Hepatocyte (in vitro differentiated cells): ENCODE results near the gene OSBP2.

Experiments
- EZH2phosphoT487 ChIP-seq: fragments of 200-600 bp; sonication (generic); IDR thresholded peaks from one replicate; pipeline ENCODE4 v1.6.1; 2018; ENCODE audit warnings: antibody characterized with exemption, mild to moderate bottlenecking, low read depth, moderate library complexity; ENCODE audit not compliant: unreplicated experiment, severe bottlenecking
- TF ChIP-seq, protein P1 (sequence below): fragments of 200-600 bp; sonication (generic); IDR thresholded peaks from 2 replicates; pipeline ENCODE4 v1.5.1; 2016; ENCODE audit warnings: antibody characterized with exemption, mild to moderate bottlenecking; ENCODE audit not compliant: poor library complexity

DNA sequence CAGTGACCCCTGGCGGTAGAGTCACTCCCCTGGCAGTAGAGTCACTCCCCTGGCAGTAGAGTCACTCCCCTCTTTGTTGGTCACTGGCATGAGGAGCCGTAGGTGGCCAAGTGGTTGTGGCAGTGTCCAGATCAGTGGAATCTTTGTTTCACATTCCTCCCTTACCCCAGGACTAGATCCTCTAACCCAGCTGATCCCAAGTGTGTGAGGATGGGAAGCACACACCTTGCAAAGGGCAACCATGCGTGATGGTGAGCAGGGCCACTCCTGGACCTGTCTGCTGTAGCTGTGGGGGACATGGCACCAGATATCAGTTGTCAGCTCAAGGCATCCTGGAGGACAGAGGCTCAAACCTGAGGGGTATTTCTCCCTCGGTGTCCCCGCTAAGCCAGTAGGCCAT is 37.8 kb downstream of the OSBP2 start:
- TF ChIP-seq, protein P1, sequence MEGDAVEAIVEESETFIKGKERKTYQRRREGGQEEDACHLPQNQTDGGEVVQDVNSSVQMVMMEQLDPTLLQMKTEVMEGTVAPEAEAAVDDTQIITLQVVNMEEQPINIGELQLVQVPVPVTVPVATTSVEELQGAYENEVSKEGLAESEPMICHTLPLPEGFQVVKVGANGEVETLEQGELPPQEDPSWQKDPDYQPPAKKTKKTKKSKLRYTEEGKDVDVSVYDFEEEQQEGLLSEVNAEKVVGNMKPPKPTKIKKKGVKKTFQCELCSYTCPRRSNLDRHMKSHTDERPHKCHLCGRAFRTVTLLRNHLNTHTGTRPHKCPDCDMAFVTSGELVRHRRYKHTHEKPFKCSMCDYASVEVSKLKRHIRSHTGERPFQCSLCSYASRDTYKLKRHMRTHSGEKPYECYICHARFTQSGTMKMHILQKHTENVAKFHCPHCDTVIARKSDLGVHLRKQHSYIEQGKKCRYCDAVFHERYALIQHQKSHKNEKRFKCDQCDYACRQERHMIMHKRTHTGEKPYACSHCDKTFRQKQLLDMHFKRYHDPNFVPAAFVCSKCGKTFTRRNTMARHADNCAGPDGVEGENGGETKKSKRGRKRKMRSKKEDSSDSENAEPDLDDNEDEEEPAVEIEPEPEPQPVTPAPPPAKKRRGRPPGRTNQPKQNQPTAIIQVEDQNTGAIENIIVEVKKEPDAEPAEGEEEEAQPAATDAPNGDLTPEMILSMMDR: no peak
- TF ChIP-seq EZH2phosphoT487: no peak
